Measurements from ENCODE around the gene KDM4F.

DNA sequence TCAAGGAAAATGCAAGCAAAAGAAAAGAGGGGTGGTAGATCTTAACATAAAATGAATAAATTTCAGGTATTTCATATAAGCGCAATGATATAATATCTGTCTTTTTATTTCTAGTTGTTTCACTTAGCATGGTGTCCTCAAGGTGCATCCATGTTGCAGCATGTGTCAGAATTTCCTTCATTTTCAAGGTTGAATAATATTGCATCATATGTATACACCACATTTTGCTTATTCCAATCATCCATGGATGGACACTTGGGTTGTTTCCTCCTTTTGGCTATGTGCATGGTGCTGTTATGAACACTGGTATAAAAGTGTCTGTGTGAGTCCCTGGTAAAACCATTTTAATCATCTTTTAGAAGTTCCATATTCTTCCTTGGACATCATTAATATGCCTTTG lies 7.0 kb upstream of the KDM4F start:
- TF ChIP-seq TAF1 (conservative IDR thresholded peaks at IDR 0.05) (no peak), SP1 (IDR thresholded peaks at IDR 0.05) (no peak), YY1 (IDR thresholded peaks at IDR 0.05) (no peak), RAD21 (IDR thresholded peaks at IDR 0.05) (no peak), GABPA (IDR thresholded peaks at IDR 0.05 in 1 of 2, conservative IDR thresholded peaks at IDR 0.05 in 1 of 2) (no peak), EGR1 (IDR thresholded peaks at IDR 0.05; ENCODE audit: low read depth in 2 of 2) (no peak), NR2F2 (IDR thresholded peaks at IDR 0.05) (no peak)
- TF ChIP-seq, protein P1, sequence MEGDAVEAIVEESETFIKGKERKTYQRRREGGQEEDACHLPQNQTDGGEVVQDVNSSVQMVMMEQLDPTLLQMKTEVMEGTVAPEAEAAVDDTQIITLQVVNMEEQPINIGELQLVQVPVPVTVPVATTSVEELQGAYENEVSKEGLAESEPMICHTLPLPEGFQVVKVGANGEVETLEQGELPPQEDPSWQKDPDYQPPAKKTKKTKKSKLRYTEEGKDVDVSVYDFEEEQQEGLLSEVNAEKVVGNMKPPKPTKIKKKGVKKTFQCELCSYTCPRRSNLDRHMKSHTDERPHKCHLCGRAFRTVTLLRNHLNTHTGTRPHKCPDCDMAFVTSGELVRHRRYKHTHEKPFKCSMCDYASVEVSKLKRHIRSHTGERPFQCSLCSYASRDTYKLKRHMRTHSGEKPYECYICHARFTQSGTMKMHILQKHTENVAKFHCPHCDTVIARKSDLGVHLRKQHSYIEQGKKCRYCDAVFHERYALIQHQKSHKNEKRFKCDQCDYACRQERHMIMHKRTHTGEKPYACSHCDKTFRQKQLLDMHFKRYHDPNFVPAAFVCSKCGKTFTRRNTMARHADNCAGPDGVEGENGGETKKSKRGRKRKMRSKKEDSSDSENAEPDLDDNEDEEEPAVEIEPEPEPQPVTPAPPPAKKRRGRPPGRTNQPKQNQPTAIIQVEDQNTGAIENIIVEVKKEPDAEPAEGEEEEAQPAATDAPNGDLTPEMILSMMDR (IDR thresholded peaks at IDR 0.05; ENCODE audit: low read depth, low read length, missing input control), result no peak
- TF ChIP-seq, protein P2, sequence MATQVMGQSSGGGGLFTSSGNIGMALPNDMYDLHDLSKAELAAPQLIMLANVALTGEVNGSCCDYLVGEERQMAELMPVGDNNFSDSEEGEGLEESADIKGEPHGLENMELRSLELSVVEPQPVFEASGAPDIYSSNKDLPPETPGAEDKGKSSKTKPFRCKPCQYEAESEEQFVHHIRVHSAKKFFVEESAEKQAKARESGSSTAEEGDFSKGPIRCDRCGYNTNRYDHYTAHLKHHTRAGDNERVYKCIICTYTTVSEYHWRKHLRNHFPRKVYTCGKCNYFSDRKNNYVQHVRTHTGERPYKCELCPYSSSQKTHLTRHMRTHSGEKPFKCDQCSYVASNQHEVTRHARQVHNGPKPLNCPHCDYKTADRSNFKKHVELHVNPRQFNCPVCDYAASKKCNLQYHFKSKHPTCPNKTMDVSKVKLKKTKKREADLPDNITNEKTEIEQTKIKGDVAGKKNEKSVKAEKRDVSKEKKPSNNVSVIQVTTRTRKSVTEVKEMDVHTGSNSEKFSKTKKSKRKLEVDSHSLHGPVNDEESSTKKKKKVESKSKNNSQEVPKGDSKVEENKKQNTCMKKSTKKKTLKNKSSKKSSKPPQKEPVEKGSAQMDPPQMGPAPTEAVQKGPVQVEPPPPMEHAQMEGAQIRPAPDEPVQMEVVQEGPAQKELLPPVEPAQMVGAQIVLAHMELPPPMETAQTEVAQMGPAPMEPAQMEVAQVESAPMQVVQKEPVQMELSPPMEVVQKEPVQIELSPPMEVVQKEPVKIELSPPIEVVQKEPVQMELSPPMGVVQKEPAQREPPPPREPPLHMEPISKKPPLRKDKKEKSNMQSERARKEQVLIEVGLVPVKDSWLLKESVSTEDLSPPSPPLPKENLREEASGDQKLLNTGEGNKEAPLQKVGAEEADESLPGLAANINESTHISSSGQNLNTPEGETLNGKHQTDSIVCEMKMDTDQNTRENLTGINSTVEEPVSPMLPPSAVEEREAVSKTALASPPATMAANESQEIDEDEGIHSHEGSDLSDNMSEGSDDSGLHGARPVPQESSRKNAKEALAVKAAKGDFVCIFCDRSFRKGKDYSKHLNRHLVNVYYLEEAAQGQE (IDR thresholded peaks at IDR 0.05), result no peak
- TF ChIP-seq, protein P3, sequence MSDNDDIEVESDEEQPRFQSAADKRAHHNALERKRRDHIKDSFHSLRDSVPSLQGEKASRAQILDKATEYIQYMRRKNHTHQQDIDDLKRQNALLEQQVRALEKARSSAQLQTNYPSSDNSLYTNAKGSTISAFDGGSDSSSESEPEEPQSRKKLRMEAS (IDR thresholded peaks at IDR 0.05), result no peak
- TF ChIP-seq, protein P4, sequence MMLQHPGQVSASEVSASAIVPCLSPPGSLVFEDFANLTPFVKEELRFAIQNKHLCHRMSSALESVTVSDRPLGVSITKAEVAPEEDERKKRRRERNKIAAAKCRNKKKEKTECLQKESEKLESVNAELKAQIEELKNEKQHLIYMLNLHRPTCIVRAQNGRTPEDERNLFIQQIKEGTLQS (IDR thresholded peaks at IDR 0.05), result no peak
- TF ChIP-seq, protein P5, sequence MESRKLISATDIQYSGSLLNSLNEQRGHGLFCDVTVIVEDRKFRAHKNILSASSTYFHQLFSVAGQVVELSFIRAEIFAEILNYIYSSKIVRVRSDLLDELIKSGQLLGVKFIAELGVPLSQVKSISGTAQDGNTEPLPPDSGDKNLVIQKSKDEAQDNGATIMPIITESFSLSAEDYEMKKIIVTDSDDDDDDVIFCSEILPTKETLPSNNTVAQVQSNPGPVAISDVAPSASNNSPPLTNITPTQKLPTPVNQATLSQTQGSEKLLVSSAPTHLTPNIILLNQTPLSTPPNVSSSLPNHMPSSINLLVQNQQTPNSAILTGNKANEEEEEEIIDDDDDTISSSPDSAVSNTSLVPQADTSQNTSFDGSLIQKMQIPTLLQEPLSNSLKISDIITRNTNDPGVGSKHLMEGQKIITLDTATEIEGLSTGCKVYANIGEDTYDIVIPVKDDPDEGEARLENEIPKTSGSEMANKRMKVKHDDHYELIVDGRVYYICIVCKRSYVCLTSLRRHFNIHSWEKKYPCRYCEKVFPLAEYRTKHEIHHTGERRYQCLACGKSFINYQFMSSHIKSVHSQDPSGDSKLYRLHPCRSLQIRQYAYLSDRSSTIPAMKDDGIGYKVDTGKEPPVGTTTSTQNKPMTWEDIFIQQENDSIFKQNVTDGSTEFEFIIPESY (IDR thresholded peaks at IDR 0.05), result no peak
